GM19455 (cell line): ENCODE data around the gene SLC43A1.

Experiments used
- ATAC-seq: cut with Tn5 transposase; IDR thresholded peaks from one replicate; pipeline ENCODE4 v1.9.1; 2021; ENCODE audit not compliant: unreplicated experiment

Gene SLC43A1

DNA sequence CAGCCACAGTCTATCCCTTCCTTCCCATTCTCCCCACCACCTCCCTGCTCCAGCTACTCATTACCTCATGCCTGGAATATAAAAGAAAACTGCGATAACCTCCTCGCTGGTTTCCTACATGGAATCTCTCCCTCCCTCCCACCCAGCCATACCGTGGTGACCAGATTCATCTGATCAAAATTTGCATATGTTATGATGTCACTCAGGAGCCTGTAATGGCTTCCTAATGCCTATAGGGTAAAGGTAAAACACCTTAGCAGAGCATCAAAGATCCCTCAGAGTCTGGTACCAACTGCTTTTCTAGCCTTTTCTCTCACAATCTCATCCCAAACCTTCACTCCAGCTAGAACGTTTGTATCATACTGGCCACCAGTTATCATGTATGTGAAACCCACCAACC is 35.6 kb downstream of the SLC43A1 start:
- ATAC-seq = no peak

DNA sequence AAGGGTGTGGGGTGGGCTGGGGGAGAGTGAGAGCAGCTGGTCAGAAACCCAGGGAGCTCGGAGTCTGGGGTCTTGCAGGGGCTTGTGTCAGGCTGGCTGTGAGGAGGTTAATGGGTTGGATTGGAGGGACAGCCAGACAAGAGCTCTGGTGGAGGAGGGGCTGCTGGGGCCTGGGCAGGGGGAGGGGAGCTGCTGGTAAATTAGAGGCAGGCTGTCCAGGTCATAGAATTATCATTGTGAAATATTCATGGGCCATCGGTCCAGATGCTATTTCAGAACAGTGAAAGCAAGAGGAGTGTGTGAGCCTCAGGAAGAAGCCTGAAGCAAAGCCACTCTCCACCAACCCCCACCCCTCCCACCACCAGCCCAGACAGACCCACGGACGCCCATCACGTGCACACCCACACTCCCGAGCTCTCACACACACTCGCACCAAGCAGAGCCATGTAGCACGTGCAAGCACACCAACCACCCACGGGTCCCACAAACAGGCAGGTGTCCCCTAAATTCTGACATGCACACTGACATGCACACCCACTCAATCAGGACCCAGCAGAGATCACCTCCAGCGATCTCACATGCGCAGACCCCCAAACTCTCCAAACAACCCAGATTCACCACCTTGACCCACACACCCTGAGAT is 36.4 kb downstream of the SLC43A1 start:
- no peak for ATAC-seq

DNA sequence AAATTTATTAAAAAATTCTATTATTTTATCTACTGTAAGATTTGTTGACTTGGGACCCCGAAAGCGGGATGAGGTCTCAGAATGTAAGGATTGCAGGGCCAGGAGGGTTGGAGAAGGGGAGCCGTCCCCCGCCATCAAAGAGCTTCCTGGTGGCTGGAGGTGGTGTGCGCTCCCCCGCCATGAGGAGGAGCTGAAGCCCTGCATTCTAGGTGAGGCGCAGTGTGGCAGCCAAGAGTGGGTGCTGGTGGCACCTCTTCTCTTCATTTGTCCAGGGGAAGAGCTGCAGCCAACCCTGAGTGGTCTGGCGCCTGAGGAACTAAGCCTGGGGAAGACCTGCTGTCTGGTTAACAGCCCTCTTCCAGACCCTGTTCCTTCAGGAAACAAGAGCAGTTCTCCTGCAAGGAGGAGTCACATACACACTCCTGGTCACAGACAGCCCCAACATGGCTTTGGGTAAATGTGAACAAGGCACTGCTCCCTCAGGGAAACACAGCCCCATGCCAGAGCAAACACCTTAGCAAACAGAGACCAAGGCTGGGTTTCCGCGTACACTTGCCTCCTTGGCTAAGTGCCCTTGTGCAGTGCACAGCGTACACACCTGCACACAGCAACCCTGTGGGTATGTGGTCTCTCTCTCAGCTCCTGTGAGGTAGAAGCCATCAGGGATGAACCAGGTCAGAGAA is 37.9 kb downstream of the SLC43A1 start:
- ATAC-seq = no peak

DNA sequence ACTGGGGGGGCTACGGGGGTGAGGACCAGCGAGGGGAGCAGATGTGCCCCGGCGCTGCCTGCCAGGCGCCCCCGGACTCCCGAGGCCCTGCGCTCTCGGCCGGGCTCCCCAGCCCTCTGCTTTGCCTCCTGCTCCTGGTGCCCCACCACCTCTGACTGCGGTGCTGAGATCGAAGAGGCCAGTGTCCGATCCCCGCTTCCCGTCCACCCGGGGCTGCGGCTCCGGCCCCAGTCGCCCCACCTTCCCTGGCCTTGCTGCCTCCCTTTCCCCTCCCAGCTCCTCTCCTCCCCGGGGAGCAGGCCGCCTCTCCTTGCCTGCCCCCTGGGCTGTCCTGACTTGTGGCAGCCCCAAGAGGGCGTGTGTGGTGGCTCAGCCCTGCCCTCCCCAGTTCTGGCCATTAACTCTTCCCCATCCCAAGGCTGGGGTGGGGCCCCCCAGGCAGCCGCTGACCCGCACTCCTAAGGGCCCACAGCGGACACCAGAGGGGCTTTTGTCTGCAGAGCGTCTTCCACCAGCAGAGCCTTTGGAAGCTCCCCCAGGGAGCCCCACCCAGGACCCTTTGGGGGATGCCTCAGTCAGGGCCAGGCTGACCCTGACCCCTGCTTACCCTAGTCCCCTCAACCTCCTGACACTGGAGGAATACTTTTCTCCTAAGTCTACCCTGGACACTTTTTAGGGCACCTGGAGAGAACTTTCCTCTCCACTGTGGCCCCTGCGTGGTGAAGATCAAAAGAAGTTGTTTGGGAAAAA is 38.6 kb downstream of the SLC43A1 start:
- ATAC-seq = peak; percentile 64

DNA sequence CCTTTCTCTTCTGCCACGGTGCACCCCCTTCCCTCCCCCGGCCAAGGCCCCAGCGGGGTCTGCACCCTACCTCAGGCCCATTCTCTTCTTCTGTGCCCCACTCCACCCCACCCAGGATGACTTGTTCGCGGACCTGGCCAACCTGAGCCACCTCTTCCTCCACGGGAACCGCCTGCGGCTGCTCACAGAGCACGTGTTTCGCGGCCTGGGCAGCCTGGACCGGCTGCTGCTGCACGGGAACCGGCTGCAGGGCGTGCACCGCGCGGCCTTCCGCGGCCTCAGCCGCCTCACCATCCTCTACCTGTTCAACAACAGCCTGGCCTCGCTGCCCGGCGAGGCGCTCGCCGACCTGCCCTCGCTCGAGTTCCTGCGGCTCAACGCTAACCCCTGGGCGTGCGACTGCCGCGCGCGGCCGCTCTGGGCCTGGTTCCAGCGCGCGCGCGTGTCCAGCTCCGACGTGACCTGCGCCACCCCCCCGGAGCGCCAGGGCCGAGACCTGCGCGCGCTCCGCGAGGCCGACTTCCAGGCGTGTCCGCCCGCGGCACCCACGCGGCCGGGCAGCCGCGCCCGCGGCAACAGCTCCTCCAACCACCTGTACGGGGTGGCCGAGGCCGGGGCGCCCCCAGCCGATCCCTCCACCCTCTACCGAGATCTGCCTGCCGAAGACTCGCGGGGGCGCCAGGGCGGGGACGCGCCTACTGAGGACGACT is 39.3 kb downstream of the SLC43A1 start:
- peak; percentile 46 for ATAC-seq

DNA sequence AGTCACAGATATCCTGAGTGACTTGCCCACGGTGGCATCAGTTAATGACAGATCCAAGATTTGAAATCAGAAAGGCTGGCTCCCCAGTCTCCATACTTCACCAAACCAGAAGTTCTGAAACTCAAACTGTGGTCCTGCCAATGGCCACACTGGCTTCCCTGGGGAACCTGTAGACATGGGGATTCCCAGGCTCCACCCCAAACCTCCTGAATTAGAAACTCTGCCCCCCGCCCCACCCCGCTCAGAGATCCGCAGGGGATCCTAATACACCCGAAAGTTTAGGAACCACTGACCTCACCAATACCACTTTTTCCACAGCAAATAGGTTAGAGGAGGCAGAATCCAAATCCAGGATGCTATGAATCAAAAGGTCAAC is 39.8 kb downstream of the SLC43A1 start:
- no peak for ATAC-seq

DNA sequence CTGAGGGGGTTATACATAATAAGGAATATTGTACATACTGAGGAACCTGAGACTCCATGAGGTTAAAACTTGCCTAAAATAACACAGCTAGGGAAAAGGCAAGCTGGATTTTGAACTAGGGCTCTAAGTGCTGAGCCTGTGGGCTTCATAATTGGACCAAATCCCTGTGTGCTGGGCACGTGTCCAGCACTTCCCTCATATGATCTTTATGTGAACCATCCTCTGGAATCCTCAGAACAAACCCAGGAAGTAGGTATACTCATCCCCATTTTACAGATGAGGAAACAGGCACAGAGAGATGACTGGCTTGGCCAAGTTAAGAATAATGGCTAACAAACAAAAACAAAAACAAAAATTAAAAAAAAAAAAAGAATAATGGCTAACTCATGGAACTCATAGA is 40.3 kb downstream of the SLC43A1 start:
- ATAC-seq = no peak

DNA sequence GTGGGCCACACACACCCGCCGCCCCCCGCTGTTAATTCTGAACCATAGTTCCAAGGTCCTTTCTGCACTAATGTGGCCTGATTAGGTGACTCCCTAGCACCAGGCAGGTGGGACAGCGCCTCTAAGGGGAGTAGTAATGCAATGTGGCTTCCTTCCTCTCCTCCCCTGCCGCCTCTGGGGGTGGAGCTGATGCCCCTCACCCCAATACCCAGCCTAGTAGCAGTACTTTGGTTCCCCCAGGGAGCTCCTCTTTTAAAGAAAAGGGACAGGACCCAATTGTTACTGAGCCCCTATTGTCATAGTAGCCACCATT is 40.7 kb downstream of the SLC43A1 start:
- no peak for ATAC-seq

DNA sequence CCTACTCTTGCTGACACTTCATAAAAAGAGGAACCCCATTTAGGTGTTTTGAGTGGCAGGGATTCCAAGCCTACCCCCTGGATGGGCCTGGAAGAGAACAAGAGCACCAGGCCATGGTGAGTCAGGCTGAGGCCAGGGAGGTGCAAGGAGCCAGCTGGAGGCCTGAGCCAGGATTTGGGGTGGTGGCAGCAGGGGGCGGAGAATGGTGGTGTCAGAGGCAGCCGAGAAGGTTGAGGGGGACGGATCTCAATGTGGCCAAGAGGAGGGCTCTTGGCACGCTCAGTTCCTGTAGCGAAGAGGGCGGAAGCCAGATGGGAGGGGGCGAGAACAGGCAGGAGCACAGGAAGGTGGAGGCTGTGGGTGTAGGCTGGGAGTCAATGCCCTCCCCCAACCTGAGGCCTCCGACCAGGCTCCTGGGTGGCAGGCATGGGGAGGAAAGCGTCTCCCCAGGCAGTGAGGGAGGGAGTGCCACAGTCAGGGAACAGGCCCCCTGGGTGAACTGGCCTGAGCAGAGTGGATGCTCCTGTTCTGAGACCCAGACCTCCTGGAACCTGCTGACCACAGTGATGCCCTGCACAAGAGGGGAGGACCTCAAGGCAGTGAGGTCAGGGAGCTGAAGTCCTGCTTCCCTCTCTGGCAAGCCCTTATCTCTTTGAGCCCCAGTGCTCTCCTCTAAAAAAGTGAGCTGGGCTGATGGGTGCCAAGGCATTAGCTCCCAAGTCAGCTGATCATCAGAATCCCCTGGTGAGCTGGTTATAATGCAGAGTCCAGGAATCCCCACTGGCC is 41.3 kb downstream of the SLC43A1 start:
- no peak for ATAC-seq

DNA sequence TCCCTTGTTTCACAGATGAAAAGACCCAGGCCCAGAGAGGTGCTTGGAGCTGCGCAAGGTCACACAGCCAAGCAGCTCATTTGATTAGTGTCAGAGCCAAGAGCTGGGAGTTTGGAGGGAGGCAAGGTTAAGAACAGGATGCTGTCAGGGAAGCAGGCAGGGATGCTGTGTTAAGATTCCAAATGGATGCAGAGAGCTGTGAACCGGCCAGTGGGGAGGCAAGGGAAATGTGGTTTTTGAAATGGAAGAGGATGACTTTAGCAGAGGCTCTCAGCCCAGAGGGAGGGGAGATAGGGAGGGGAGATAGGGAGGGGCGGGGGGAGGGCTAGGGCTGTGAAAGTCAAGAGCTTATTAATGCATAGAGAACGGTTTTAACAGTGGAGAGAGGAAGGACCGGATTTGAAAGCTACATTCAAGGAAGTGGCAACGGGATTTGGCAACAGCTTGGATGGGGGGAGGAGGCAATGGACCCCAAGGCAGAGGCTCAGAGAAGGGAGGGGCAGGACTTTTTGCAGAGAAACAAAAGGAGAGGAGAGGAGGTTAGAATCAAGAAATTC is 42.1 kb downstream of the SLC43A1 start:
- no peak for ATAC-seq

DNA sequence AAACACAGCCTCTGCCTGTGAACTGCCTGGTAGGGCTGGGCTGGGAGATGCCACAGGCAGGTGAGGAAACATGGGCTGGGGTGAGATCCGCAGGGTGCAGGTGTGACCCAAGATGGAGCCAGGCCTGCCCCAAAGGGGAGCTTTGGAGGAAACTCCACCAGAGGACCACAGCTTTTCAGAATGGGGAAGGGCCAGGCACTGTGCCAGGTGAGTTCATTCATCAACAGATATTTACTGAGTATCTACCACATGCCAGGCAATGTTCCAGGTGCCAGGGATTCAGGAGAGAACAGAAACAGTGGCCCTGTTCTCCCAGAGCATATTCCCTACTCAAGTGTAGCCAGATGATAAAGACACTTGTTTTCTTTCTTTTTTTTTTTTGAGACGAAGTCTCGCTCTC is 44.0 kb downstream of the SLC43A1 start:
- no peak for ATAC-seq

DNA sequence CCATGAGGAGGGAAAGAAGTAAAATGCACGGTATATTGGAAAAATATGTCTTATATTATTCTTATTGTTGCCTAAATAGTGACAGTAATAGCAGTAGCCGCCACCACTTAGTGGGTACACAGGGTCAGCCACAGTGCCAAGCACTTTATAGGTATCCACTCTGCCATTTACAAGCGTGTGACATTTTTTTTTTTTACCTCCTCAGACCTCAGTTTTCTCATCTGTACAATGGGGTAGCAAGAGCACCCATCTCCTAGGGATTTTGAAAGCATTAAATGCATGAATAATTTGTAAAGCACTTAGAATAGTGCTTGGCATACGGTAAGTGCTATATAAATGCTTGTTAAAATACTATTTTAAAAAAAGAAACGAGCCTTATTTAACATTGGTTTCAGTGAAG is 46.2 kb downstream of the SLC43A1 start:
- no peak for ATAC-seq

DNA sequence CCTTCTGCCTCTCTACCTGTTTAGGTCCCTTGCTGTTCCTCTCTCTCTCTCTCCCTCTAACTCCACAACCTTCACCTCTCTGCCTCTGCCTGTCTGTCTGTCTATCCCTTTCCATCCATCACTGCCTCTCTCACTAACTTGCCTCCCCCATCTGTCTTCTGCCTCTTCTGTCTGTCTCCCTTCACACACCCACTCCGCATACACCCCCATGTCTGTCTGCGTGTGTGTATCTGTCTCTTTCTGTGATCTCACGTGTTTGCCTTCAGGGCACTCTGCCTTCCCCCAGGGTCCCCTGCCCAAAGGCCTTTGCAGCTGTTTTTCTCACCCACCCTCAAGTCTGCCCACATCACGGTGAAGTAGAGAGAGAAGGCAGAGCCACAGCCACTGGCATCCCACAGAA is 47.2 kb downstream of the SLC43A1 start:
- ATAC-seq = no peak

DNA sequence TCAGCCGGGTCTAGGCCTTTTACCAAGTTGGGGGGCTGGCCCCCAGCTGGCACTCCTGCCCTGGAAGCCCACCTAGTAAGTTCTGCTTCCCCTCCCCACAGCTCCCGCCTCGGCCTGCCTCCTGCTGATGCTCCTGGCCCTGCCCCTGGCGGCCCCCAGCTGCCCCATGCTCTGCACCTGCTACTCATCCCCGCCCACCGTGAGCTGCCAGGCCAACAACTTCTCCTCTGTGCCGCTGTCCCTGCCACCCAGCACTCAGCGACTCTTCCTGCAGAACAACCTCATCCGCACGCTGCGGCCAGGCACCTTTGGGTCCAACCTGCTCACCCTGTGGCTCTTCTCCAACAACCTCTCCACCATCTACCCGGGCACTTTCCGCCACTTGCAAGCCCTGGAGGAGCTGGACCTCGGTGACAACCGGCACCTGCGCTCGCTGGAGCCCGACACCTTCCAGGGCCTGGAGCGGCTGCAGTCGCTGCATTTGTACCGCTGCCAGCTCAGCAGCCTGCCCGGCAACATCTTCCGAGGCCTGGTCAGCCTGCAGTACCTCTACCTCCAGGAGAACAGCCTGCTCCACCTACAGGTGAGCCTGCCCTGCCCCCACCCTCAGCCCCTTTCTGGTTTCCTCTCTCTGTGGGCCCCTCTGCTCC is 47.9 kb downstream of the SLC43A1 start:
- ATAC-seq = no peak

DNA sequence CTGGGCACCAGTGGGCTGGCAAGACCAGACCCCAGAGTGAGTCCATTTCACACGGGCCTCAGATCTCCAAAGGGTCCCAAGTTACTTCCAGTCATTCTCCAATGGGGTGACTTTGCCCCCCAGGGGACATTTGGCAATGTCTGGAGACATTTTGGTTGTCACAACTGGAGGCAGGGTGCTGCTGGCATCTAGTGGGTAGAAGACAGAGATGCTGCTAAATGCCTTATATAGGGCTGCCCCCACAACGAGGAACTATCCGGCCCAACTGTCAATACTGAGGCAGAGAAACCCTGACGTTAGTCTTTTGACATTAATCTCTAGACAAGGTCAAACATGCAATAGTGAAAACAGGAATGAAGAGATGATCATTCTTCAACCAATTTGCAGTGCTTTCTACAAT is 48.8 kb downstream of the SLC43A1 start:
- ATAC-seq = no peak

DNA sequence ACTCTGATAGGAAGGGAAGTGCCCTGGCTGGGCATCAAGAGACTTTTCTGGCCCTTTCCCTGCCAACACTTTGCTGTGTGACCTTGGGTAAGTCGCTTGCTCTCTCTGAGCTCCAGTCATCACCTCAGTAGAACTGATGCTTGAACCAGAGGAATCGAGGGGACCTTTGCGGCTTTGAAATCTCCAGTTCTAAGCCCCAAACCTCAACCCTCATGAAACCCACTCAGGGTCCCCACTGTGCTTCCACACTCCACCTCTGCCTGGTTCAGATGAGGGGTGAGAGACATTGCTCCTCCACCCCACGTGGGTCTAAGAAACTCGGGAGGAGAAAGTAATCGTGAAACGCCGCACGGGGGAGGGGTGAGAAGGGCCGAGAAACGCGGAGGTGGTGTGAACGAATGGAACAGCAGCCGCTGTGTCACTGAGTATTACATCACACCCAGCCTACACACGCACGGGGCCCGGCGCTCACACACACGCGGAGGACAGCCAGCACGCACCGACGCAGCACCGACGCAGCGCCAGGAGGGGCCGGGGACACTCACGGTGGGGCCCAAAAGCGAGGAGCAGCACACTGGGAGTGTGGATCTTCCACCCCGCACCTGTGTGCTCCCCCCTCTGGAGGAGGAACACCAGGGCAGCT is 50.8 kb downstream of the SLC43A1 start:
- ATAC-seq = no peak

DNA sequence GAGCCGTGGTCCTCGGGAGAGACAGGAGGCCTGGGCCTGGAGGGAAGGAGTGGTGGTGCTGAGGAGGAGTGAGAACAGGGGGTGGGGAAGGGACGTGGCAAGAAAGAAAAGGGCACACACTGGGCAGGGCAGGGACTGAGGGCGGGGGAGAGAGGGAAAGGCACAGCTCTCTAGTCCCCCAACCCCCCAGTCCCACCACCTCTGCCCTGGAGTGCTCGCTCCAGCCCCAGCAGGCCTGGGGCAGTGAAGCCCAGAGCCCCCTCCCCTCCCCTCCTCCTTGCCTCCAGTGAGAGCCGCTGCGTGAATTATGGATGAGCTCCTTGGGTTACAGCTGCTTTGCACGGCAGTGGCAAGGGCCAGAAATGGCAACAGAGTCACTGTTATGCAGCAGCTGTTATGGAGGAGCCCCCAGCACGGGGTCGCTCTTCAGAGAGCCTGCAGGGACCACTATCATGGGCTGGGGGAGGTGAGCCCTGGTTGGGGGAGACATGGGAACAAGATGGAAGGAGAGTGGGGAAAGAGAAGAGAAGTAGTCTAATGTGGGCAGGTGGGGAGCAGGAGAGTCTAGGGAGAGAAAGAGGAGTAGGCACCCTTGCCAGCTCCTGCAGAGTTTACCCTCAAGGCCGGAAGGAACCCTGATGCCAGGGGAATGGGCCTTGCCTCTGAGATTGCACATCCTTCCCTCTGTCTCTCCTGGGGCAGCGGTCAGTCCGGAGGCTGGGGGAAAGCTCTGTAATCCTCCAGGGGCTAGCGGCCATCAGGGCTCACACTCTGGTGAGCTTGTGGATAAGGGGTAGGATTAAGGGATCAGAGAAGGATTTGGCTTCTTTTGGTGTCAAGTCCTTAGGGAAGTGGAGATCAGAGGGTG is 51.6 kb downstream of the SLC43A1 start:
- no peak for ATAC-seq

DNA sequence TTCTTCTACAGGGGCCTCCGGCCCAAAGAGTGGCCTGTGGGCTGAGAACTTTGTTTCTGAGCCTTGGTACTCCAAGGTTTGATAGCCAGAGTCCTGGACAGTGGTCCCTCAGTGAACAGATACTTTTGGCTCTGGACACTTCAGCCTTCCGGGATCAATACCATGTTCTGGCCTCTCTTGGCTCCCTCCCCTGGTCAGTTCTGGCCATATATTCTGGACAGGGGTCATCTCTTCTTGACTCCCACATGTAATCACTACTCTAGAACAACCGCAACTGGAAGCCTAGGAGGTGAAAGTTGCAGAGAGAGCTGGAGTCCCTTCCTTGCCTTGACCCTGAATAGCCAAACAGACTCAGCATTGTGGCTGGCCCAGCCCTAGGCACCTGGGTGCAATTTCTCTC is 52.9 kb downstream of the SLC43A1 start:
- ATAC-seq = no peak
